Spleen (tissue), 7 donors: Measurements from ENCODE around the gene TMEM115.

Source experiments
- CTCF ChIP-seq, 11 experiments: fragments of 200-600 bp in 7 of 11; fragments of 450-650 bp in 4 of 11; sonication (generic) in 4 of 11; IDR thresholded peaks in 8 of 11; conservative IDR thresholded peaks in 3 of 11; 1 replicate in 7 of 11; 2 replicates in 4 of 11; pipeline versions ENCODE4 v1.4.0 to v1.8.0; 2016 to 2021; ENCODE audit warnings: antibody characterized with exemption in 11 of 11, inconsistent platforms in 4 of 11, mild to moderate bottlenecking in 1 of 11
- POLR2A ChIP-seq, 3 donors: fragments of 450-650 bp; IDR thresholded peaks; one replicate each; pipeline ENCODE4 v1.5.1; 2017; ENCODE audit warnings: antibody characterized with exemption in 3 of 3, mild to moderate bottlenecking in 1 of 3
- POLR2AphosphoS5 ChIP-seq, 3 donors: sonication (generic); formaldehyde crosslinking; IDR thresholded peaks; one replicate each; pipeline ENCODE4 v1.5.1; 2017; ENCODE audit warnings: antibody characterized with exemption in 3 of 3
- donor health status: DM: no; HTN: no; CAD: no; lungs with moderate emphysema.
- donor health status: DM: no; HTN: no; CAD: no.
- donor health status: DM: no; HTN: no; CAD: no.

GRCh38 chr3:50352781-50353180 lies 6.5 kb downstream of the TMEM115 start:
- TF ChIP-seq POLR2AphosphoS5 (IDR thresholded peaks at IDR 0.05) (no peak), CTCF (IDR thresholded peaks at IDR 0.05 in 8 of 11, conservative IDR thresholded peaks at IDR 0.05 in 3 of 11) (no peak), POLR2A (IDR thresholded peaks at IDR 0.05) (no peak)
